Fibroblast of the aortic adventitia (primary cell): ENCODE results near the gene CERK. TPM values are rescaled to one million over a fixed set of nuclear protein-coding genes. Genes with fewer than 3 reads are reported as not detected.

Experiments used
- DNase-seq: peaks from one replicate; pipeline ENCODE4 v3.0.0-alpha.2; 2010; ENCODE audit warnings: low read depth
- H3K4me3 ChIP-seq: 2 replicates; pipeline ENCODE4 v1.5.1; 2011; ENCODE audit warnings: low read depth, mild to moderate bottlenecking, control low read depth, low read length, moderate library complexity
- total RNA-seq: library from RNA; depleted of rRNA; stranded (reverse); fragments of >200 nt; gene quantifications from 2 replicates; pipeline ENCODE4 v1.2.3, GENCODE V29; 2012; ENCODE audit warnings: low replicate concordance
- TF ChIP-seq, protein P1 (sequence below): IDR thresholded peaks from 2 replicates; pipeline ENCODE4 v1.5.1; 2011; ENCODE audit warnings: mild to moderate bottlenecking, low read length, control low read depth, inconsistent platforms; ENCODE audit not compliant: insufficient read depth

Gene CERK
- total RNA-seq, 1 donor, result 39.4 TPM

DNA sequence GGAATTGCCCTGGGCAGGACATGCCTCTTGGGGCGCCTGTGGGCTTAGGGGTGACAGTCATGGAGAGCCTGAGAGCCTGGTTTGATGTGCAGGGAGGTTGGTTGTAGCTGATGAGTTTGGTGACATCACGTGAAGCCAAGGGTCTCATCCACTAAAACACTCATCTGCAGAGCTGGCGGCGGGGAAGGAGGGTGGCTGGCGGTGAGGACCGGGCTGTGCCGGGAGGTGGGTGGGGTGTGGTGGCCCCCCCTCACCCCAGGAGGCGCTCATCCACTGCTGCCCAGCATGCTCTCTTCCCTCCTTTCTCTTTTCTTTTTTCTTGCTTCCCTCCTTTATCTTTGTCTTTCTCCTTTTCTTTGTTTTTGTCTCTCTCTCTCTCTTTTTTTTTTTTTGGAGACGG lies 68.9 kb downstream of the CERK start:
- TF ChIP-seq, protein P1, sequence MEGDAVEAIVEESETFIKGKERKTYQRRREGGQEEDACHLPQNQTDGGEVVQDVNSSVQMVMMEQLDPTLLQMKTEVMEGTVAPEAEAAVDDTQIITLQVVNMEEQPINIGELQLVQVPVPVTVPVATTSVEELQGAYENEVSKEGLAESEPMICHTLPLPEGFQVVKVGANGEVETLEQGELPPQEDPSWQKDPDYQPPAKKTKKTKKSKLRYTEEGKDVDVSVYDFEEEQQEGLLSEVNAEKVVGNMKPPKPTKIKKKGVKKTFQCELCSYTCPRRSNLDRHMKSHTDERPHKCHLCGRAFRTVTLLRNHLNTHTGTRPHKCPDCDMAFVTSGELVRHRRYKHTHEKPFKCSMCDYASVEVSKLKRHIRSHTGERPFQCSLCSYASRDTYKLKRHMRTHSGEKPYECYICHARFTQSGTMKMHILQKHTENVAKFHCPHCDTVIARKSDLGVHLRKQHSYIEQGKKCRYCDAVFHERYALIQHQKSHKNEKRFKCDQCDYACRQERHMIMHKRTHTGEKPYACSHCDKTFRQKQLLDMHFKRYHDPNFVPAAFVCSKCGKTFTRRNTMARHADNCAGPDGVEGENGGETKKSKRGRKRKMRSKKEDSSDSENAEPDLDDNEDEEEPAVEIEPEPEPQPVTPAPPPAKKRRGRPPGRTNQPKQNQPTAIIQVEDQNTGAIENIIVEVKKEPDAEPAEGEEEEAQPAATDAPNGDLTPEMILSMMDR, result no peak
- no peak for DNase-seq
- H3K4me3 ChIP-seq, result no peak overlapping the region

DNA sequence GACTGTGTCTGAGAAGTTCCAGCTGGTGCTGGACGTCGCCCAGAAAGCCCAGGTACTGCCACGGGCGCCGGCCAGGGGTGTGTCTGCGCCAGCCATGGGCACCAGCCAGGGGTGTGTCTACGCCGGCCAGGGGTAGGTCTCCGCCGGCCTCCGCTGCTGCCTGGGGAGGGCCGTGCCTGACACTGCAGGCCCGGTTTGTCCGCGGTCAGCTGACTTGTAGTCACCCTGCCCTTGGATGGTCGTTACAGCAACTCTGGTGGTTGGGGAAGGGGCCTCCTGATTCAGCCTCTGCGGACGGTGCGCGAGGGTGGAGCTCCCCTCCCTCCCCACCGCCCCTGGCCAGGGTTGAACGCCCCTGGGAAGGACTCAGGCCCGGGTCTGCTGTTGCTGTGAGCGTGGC lies 69.9 kb downstream of the CERK start:
- no peak for DNase-seq
- TF ChIP-seq, protein P1, result no peak
- no peak overlapping the region for H3K4me3 ChIP-seq

DNA sequence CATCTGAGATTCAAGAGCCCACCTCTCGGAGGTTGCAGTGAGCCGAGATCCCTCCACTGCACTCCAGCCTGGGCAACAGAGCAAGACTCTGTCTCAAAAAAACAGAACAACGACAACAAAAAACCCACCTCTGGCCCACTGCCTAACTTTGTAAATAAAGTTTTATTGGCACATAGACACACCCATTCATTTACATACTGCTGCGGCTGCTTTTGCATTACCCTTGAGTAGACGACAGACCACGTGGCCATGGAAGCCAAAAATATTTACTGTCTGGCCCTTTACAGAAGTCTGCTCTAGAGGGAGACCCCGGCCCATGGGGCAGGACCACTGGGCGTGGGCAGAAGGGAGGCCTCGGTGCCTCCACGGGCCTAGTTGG lies 70.8 kb downstream of the CERK start:
- DNase-seq, result no peak
- TF ChIP-seq, protein P1, result no peak
- H3K4me3 ChIP-seq, result no peak overlapping the region

DNA sequence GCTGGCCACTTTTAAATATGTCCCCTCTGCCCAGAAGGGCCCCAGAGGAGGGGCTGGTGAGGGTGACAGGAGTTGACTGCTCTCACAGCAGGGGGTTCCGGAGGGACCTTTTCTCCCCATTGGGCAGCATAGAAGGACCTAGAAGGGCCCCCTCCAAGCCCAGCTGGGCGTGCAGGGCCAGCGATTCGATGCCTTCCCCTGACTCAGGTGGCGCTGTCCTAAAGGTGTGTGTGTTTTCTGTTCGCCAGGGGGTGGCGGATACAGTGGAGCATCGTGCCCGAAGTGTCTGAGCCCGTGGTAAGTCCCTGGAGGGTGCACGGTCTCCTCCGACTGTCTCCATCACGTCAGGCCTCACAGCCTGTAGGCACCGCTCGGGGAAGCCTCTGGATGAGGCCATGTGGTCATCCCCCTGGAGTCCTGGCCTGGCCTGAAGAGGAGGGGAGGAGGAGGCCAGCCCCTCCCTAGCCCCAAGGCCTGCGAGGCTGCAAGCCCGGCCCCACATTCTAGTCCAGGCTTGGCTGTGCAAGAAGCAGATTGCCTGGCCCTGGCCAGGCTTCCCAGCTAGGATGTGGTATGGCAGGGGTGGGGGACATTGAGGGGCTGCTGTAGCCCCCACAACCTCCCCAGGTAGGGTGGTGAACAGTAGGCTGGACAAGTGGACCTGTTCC lies 71.3 kb downstream of the CERK start:
- no peak for DNase-seq
- no peak overlapping the region for H3K4me3 ChIP-seq
- TF ChIP-seq, protein P1, result no peak

DNA sequence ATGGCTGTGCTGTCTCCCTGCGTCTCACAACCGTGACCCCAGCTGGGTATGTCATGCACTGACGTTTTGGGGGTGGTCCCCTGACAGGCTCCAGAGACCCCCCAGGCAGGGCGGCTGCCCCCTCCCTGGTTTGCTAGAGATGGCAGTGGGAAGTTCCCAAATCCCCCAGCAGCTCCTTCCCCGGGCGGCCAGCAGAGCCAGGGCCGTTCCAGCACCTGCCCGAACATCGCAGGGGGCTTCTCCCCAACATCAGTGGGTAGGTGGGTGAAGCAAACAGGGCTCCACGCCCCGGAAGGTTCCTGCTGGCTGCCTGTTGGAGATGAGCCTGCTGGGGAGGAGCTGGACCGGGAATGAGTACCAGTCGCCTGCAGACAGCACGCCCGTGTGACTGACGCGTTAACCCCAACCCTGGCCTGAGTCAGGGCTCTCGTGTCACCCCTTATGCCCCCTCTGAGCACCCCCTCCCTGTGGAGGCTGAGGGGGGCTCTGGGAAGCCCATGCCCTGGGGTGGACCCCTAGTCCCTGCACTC lies 72.2 kb downstream of the CERK start:
- H3K4me3 ChIP-seq, result no peak overlapping the region
- TF ChIP-seq, protein P1, result no peak
- DNase-seq, result no peak

DNA sequence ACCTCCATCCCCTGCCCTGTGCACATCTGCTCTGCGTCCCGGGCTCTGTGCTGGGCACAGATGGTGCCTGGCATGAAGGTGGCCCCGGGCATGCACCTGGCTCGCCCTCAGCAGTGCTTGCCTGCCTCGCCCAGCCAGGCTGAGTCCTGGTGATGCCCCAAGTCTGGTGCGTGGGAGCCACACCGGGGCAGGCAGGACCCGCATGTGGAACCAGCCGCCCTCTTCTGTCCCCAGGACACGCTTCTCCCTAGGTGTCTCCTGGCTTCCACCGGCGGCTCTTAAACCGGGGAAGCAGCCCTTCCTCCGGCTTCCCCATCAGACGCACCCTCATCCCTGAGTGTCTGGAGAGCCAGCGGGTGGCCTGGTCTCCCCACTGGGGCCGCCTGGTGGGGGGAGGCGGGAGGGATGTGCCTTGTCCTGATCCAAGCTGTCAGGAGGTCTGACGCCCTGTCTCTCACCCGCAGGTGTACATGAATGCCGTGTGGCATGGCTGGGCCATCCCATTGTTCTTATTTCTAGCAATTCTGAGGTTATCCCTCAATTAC lies 72.8 kb downstream of the CERK start:
- no peak overlapping the region for H3K4me3 ChIP-seq
- TF ChIP-seq, protein P1, result no peak
- DNase-seq, result no peak
